Stomach (tissue), 9 donors: ENCODE results near the gene SRMS. TPM values are rescaled to one million over a fixed set of nuclear protein-coding genes. Genes with fewer than 3 reads are reported as not detected.

Source experiments
- DNase-seq, 2 donors: peaks; one replicate each; pipeline versions ENCODE4 v3.0.0 to v3.0.0-alpha.2; 2013 to 2019
- H3K27ac ChIP-seq, 5 donors: fragments of 200-600 bp in 4 of 5; sonication (generic) in 4 of 5; one replicate each; pipeline ENCODE4 v1.5.1; 2013 to 2019; ENCODE audit warnings: mild to moderate bottlenecking in 1 of 5, moderate library complexity in 1 of 5
- H3K27me3 ChIP-seq, 3 donors: fragments of 200-600 bp; sonication (generic); one replicate each; pipeline ENCODE4 v1.5.1; 2017 to 2019; ENCODE audit warnings: mixed run types in 1 of 3
- H3K36me3 ChIP-seq, 4 donors: fragments of 200-600 bp; sonication (generic); 1 replicate in 3 of 4; 2 replicates in 1 of 4; pipeline ENCODE4 v1.5.1; 2016 to 2019
- H3K4me1 ChIP-seq, 4 donors: fragments of 200-600 bp; sonication (generic); one replicate each; pipeline ENCODE4 v1.5.1; 2016 to 2019
- H3K4me3 ChIP-seq, 4 donors: fragments of 200-600 bp; sonication (generic) in 3 of 4; one replicate each; pipeline ENCODE4 v1.5.1; 2016 to 2019; ENCODE audit warnings: mild to moderate bottlenecking in 1 of 4
- H3K9me3 ChIP-seq, 4 donors: fragments of 200-600 bp; sonication (generic); one replicate each; pipeline ENCODE4 v1.5.1; 2016 to 2019
- EP300 ChIP-seq: sonication (generic); formaldehyde crosslinking; IDR thresholded peaks from one replicate; pipeline ENCODE4 v1.6.1; 2017; ENCODE audit warnings: antibody characterized with exemption
- POLR2A ChIP-seq, 4 donors: fragments of 450-650 bp; IDR thresholded peaks; one replicate each; pipeline ENCODE4 v1.6.1; 2016; ENCODE audit warnings: antibody characterized with exemption in 4 of 4, control low read depth in 2 of 4, mild to moderate bottlenecking in 1 of 4, moderate library complexity in 1 of 4
- POLR2AphosphoS5 ChIP-seq, 3 donors: sonication (generic); formaldehyde crosslinking; IDR thresholded peaks; one replicate each; pipeline ENCODE4 v1.6.1; 2016; ENCODE audit warnings: antibody characterized with exemption in 3 of 3
- WGBS, 5 donors: extraction: QIAGEN DNeasy Blood & Tissue Kit in 3 of 5; methylation state at CpG; one replicate each; pipeline versions ENCODE4 v1.1.5 to v1.1.7; 2013 to 2018; 5-methylcytosine and 5-hydroxymethylcytosine counted together
- intact Hi-C: fragments of 100-400 bp; cut with DNase I; formaldehyde crosslinking; loops from one replicate; pipeline ENCODE4 v1.15.1; 2023; ENCODE audit warnings: low total_unique reads
- polyA plus RNA-seq, 3 donors: library from polyadenylated mRNA; stranded (reverse); fragments of 200-250 nt; gene quantifications; one replicate each; pipeline ENCODE4 v1.2.3, GENCODE V29; 2013
- total RNA-seq, 5 donors: library from RNA; depleted of rRNA; stranded (reverse); fragments of >200 nt; gene quantifications; one replicate each; pipeline versions ENCODE4 v1.1.0 to v1.2.3, GENCODE V29; 2014 to 2016
- TF ChIP-seq, protein P1 (sequence below), 7 experiments: fragments of 450-650 bp in 4 of 7; fragments of 200-600 bp in 3 of 7; sonication (generic) in 3 of 7; IDR thresholded peaks; one replicate each; pipeline ENCODE4 v1.5.1; 2016 to 2019; ENCODE audit warnings: antibody characterized with exemption in 7 of 7, control low read depth in 2 of 7, mild to moderate bottlenecking in 1 of 7
- donor health status: healthy with polysubstance abuse.
- donor health status: Bipolar disorder and iron deficiency.
- donor health status: healthy.

Gene SRMS
- total and polyA plus RNA-seq, 8 donors, result 0.87 to 3.5 (median 2.1) TPM; not detected in 5

GRCh38 chr20:63570281-63571086 is 22.9 kb upstream of the SRMS start:
- Histone ChIP-seq H3K4me1 (peaks cover 12 to 45% (median 41%) of the 10 kb centered on the region in 4 donors), H3K36me3 (peaks cover 5 to 55% (median 47%) of the 10 kb centered on the region in 4 donors), H3K27me3 (no peaks in the 10 kb centered on the region), H3K27ac (no peak overlapping the region), H3K4me3 (no peak overlapping the region), H3K9me3 (no peaks in the 10 kb centered on the region)
- intact Hi-C loops, result no loop called here
- no peak for DNase-seq
- no peak for TF ChIP-seq POLR2A (IDR thresholded peaks at IDR 0.05)
- 80 to 95% (median 92%) methylated on average over 11 to 28 of the region's 28 CpGs for WGBS, 5 donors

DNA sequence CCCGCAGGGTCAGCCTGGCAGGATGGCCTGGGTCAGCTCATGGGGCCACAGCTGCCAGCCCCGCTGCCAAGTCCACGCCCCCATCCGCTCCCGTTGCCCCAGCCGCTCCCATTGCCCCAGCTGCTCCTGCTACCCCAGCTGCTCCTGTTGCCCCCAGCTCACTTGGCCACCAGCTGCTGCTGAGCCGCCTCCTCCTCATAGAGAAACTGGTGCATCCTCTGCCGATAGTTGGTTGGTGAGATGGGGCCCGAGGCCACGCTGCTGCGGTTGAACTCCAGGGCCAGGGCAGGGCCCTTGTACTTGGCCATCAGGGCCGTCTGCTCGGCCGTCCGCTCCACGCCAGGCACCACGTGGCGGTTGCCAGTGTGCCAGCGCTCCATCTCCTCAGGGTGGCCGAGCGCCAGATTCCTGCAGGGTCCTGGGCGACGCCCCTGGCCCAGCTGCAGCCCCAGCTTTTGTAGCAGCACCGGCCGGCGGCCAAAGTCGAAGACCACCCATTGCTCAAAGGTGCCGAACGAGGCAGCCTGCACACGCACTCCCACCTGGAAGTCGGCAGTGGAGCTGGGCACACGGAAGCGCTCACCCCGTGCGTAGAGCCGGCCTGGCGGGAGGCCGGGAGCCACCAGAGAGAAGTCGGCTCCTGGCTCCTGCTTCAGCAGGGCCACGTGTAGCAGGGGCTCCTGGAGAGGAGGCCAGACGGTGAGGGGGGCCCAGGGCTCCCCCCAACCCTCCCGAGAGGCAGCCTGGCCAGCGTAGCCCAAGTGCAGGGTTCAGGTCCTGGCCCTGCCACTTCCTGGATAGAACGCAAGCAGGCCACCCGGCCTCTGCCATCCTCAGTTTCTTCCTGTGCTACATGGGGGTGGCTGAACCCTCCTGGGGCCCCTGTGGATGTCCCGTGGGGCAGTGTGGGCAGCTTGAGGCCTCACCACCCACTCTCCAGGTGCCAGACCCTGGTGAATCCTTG is 21.7 kb upstream of the SRMS start:
- Histone ChIP-seq H3K36me3 (peaks cover 16 to 67% (median 59%) of the 10 kb centered on the region in 4 donors), H3K27ac (peak overlapping the region in 1 of 5 donors; percentile 70), H3K27me3 (no peaks in the 10 kb centered on the region), H3K4me3 (no peak overlapping the region), H3K9me3 (no peaks in the 10 kb centered on the region), H3K4me1 (peaks cover 12 to 36% (median 33%) of the 10 kb centered on the region in 4 donors)
- intact Hi-C loops, result no loop called here
- no peak for DNase-seq
- no peak for TF ChIP-seq POLR2AphosphoS5 (IDR thresholded peaks at IDR 0.05)
- no peak for TF ChIP-seq EP300
- TF ChIP-seq, protein P1, sequence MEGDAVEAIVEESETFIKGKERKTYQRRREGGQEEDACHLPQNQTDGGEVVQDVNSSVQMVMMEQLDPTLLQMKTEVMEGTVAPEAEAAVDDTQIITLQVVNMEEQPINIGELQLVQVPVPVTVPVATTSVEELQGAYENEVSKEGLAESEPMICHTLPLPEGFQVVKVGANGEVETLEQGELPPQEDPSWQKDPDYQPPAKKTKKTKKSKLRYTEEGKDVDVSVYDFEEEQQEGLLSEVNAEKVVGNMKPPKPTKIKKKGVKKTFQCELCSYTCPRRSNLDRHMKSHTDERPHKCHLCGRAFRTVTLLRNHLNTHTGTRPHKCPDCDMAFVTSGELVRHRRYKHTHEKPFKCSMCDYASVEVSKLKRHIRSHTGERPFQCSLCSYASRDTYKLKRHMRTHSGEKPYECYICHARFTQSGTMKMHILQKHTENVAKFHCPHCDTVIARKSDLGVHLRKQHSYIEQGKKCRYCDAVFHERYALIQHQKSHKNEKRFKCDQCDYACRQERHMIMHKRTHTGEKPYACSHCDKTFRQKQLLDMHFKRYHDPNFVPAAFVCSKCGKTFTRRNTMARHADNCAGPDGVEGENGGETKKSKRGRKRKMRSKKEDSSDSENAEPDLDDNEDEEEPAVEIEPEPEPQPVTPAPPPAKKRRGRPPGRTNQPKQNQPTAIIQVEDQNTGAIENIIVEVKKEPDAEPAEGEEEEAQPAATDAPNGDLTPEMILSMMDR (IDR thresholded peaks at IDR 0.05), result no peak
- no peak for TF ChIP-seq POLR2A (IDR thresholded peaks at IDR 0.05)
- WGBS, 5 donors, result 85 to 90% (median 88%) methylated on average over 37 to 46 of the region's 46 CpGs

DNA sequence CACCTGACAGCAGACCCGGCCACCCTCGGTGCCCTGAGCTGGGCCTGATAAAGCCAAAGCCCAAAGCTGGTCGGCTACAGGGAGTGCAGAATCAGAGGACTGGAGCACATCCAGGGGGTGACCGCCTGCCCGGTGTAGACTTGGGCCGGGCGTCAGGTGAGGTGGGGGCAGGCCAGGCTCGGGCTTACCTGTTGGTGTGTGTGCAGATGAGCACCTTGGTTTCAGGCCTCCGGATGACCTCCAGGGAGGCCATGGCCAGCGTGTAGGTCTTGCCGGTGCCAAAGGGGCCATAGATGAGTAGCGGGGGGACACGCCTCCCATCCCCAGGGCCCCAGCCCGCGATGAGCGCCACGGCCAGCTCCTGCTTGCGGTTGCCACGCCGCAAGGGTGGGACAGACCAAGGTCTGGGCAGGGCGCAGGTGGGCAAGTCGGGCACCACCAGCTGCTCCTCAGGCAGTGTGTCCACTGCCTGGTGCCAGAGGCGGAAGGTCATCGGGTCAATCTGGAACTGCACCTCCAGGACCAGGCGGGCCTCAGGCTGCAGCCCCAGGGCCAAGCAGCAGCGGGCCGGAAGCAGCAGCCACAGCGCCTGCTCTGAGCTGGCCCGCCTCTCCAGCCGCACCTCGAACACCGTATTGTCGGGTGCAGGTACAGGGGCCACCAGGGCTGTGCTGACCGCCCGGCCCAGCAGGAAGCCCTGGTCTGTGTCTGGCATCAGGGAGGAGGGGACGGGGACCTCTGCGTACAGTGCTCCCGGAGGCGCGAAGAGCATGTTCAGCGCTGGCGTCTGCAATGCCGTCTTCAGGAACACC is 20.8 kb upstream of the SRMS start:
- TF ChIP-seq EP300 (no peak), POLR2A (IDR thresholded peaks at IDR 0.05) (no peak), POLR2AphosphoS5 (IDR thresholded peaks at IDR 0.05) (no peak)
- TF ChIP-seq, protein P1 (IDR thresholded peaks at IDR 0.05), result no peak
- Histone ChIP-seq H3K4me3 (peak overlapping the region in 2 of 4 donors; percentile 8 to 24), H3K9me3 (no peaks in the 10 kb centered on the region), H3K4me1 (peaks cover 9 to 32% (median 29%) of the 10 kb centered on the region in 4 donors), H3K27me3 (no peaks in the 10 kb centered on the region), H3K36me3 (peaks cover 25 to 76% (median 68%) of the 10 kb centered on the region in 4 donors), H3K27ac (peak overlapping the region in 3 of 5 donors; percentile 16 to 73 (median 70))
- WGBS, 5 donors, result 76 to 82% (median 80%) methylated on average over 20 to 43 of the region's 43 CpGs
- intact Hi-C loops, result no loop called here
- DNase-seq, result no peak

DNA sequence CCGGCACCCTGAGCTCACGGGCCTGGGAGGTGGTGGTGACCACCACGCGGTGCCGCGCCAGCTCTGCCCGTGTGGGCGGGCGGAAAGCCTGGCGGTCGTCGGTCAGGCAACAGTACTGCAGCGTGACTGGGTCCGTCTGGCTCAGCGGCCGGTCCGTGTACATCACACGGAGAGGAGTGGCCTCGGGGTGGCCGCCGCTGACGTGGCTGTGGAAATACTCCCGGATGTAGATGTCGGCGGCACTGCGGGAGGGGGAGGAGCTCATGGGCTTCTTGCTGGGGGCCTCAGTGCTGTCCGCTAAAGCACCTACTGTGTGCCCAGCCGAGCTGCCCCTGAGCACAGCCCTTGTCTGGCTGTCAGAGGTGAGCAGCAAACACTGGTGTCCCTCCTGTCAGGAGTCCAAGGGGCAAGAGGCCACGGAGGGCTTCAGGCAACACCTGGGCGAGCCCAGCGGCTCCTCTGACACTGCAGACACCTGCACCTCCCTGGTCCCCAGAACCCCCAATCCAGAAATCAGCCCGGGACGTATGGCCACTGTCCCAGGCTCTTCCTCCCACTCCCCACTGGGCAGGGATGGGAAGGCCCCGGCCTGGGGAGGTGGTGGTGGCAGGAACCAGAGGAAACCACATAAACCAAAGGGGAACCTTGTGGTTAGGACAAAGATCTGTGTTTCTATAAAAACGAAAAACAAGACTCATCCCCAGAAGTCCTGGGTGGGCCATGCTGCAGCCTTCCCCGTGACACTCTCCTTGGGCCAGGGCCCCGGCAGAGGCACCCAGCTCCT is 20.0 kb upstream of the SRMS start:
- peaks cover 31 to 82% (median 74%) of the 10 kb centered on the region in 4 donors for H3K36me3 ChIP-seq
- TF ChIP-seq POLR2A (IDR thresholded peaks at IDR 0.05), result no peak
- TF ChIP-seq, protein P1 (IDR thresholded peaks at IDR 0.05), result no peak
- TF ChIP-seq EP300, result no peak
- TF ChIP-seq POLR2AphosphoS5 (IDR thresholded peaks at IDR 0.05), result no peak
- H3K4me3 ChIP-seq, result peak overlapping the region in 2 of 4 donors; percentile 8 to 24
- H3K27me3 ChIP-seq, result no peaks in the 10 kb centered on the region
- H3K9me3 ChIP-seq, result no peaks in the 10 kb centered on the region
- 71 to 85% (median 78%) methylated on average over 18 to 37 of the region's 37 CpGs for WGBS, 5 donors
- peaks cover 1 to 24% (median 21%) of the 10 kb centered on the region in 4 donors for H3K4me1 ChIP-seq
- DNase-seq, result peak in 1 of 2 donors; percentile 59
- intact Hi-C loops, result no loop called here
- H3K27ac ChIP-seq, result peak overlapping the region in 4 of 5 donors; percentile 15 to 73 (median 43)
